ENCODE measurements around the gene DYNLL1. TPM values are rescaled to one million over a fixed set of nuclear protein-coding genes. Genes with fewer than 3 reads are reported as not detected.
A peak's percentile ranks its signal among the peaks of the same experiment; 100 is the strongest.

Gene DYNLL1
- total and polyA plus RNA-seq, 2 experiments from 2014 or later: 340 to 782 TPM

DNA sequence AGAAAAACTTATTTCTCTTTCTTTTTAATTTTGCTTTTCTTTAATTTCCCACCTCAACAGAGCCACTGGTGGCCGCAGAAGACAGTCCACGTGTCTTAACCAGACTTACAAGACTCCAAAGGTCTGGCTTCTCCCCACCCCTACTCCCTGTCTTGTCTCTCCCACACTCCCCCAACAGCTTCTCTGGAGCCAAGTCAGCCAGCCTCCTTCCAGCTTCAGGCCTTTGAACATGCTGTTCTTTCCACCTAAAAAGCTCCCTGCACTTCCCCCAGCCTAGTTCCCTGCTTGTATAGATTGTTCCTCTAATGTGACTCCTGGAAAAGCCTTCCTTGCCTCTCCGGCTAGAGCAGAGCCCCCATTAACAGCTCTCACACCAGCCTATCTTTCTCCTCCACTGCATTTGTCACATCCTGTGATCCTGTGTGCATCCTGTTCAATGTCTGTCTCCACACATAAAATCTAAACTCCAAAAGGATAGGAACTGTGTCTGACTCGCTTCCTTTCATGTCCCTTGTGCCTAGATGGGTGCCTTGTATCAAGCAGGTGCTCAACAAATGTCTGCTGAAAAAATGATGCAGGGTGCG, 7.8 kb upstream of the DYNLL1 start:
- in situ Hi-C loops (cut with MboI): no loop called here
- no peak for TF ChIP-seq EZH2phosphoT487 (IDR thresholded peaks at IDR 0.05; ENCODE audit: insufficient read depth, low read depth)
- TF ChIP-seq EZH2 (IDR thresholded peaks at IDR 0.05; ENCODE audit: insufficient read depth, poor library complexity, severe bottlenecking): no peak
- no peak overlapping the region for H3K4me3 ChIP-seq
- H3F3A ChIP-seq (ENCODE audit: insufficient read depth): no peaks in the 10 kb centered on the region
- WGBS, 2 experiments (ENCODE audit: low coverage in 1 of 2, low lambda C conversion rate in 2 of 2, missing lambda C conversion rate in 2 of 2): 74% methylated on average over 5 of the region's 5 CpGs
- H3K36me3 ChIP-seq (ENCODE audit: low read depth): no peaks in the 10 kb centered on the region
- no peak overlapping the region for H2AFZ ChIP-seq
- H3K27me3 ChIP-seq (replicated peaks; ENCODE audit: insufficient read depth): no peaks in the 10 kb centered on the region
- H3K27ac ChIP-seq: no peak overlapping the region
- no peaks in the 10 kb centered on the region for H4K20me1 ChIP-seq (ENCODE audit: insufficient read depth)
- no peak overlapping the region for H3K4me2 ChIP-seq (ENCODE audit: unreplicated experiment)
- DNase-seq: no peak
- H3K9me3 ChIP-seq (ENCODE audit: low read depth): no peaks in the 10 kb centered on the region
- H3K79me2 ChIP-seq (ENCODE audit: insufficient read depth): no peaks in the 10 kb centered on the region
- no peak overlapping the region for H3K9ac ChIP-seq
- no peaks in the 10 kb centered on the region for H3K4me1 ChIP-seq (ENCODE audit: insufficient read depth)
- H3K9me2 ChIP-seq (ENCODE audit: insufficient read depth): no peaks in the 10 kb centered on the region

DNA sequence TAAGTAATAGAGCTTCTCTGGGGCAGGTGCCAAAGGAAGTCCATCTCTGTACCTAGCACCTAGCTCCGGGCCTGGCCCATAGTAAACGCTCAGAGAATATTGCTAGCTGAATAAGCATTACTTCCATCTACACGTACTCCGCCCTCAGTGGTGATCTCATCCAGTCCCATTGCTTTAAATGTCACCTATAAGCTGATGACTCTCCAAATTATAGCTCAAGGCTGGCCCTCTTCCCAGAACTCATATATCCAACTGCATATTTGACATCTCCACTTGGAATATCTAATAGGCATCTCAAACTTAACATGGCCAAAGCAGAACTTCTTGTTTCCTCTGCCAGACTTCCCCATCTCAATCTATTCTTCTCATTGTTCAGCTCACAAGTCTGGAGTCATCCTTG, 6.9 kb upstream of the DYNLL1 start:
- 83 to 94% methylated on average over 4 of the region's 4 CpGs for WGBS, 2 experiments (ENCODE audit: low coverage in 1 of 2, low lambda C conversion rate in 2 of 2, missing lambda C conversion rate in 2 of 2)

DNA sequence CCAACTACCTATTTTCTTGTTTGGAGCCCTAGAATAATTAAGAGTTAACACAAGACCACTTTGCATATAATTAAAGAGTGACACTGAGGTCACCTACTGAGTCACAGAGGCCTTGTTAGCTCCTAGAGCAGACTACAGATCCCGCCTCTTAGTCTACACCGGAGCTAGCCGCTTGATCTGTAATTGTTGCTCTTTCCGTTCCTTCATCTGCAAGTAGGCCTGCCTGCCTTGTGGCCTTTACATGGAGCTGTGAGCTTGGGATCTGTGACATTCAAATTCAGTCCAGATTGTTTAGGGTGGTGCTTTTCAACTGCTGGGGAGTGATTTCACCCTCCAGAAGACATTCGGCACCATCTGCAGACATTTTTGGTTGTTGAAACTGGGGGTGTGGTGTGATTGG, 5.6 kb upstream of the DYNLL1 start:
- no peaks in the 10 kb centered on the region for H3F3A ChIP-seq (ENCODE audit: insufficient read depth)
- H2AFZ ChIP-seq: no peak overlapping the region
- no peak overlapping the region for H3K9ac ChIP-seq
- H3K4me3 ChIP-seq: no peak overlapping the region
- in situ Hi-C loops (cut with MboI): no loop called here
- H3K9me3 ChIP-seq (ENCODE audit: low read depth): no peaks in the 10 kb centered on the region
- no peaks in the 10 kb centered on the region for H3K36me3 ChIP-seq (ENCODE audit: low read depth)
- no peak for TF ChIP-seq EZH2phosphoT487 (IDR thresholded peaks at IDR 0.05; ENCODE audit: insufficient read depth, low read depth)
- TF ChIP-seq EZH2 (IDR thresholded peaks at IDR 0.05; ENCODE audit: insufficient read depth, poor library complexity, severe bottlenecking): no peak
- no peak for DNase-seq
- no peaks in the 10 kb centered on the region for H3K27me3 ChIP-seq (replicated peaks; ENCODE audit: insufficient read depth)
- no peaks in the 10 kb centered on the region for H4K20me1 ChIP-seq (ENCODE audit: insufficient read depth)
- no peaks in the 10 kb centered on the region for H3K9me2 ChIP-seq (ENCODE audit: insufficient read depth)
- H3K27ac ChIP-seq: no peak overlapping the region
- no peak overlapping the region for H3K4me2 ChIP-seq (ENCODE audit: unreplicated experiment)
- H3K79me2 ChIP-seq (ENCODE audit: insufficient read depth): peaks cover 13% of the 10 kb centered on the region
- peaks cover 7% of the 10 kb centered on the region; the same call in 1 of the 2 replicates for H3K4me1 ChIP-seq (ENCODE audit: insufficient read depth)
- 60 to 73% methylated on average over 5 of the region's 5 CpGs for WGBS, 2 experiments (ENCODE audit: low coverage in 1 of 2, low lambda C conversion rate in 2 of 2, missing lambda C conversion rate in 2 of 2)

More for the DNA sequence above, 6.9 kb upstream of the DYNLL1 start:
- no peaks in the 10 kb centered on the region for H3K4me1 ChIP-seq (ENCODE audit: insufficient read depth)
- no peaks in the 10 kb centered on the region for H3K9me3 ChIP-seq (ENCODE audit: low read depth)
- no peak overlapping the region for H3K4me3 ChIP-seq
- H3K27me3 ChIP-seq (replicated peaks; ENCODE audit: insufficient read depth): no peaks in the 10 kb centered on the region
- peak; percentile 27 for DNase-seq
- H3K36me3 ChIP-seq (ENCODE audit: low read depth): no peaks in the 10 kb centered on the region
- H2AFZ ChIP-seq: no peak overlapping the region
- H3F3A ChIP-seq (ENCODE audit: insufficient read depth): no peaks in the 10 kb centered on the region
- H4K20me1 ChIP-seq (ENCODE audit: insufficient read depth): no peaks in the 10 kb centered on the region
- no peaks in the 10 kb centered on the region for H3K9me2 ChIP-seq (ENCODE audit: insufficient read depth)
- H3K79me2 ChIP-seq (ENCODE audit: insufficient read depth): 0 out of 2 replicates have a peak, but pooled peaks cover under 1% of the 10 kb centered on the region
- no peak for TF ChIP-seq EZH2phosphoT487 (IDR thresholded peaks at IDR 0.05; ENCODE audit: insufficient read depth, low read depth)
- TF ChIP-seq EZH2 (IDR thresholded peaks at IDR 0.05; ENCODE audit: insufficient read depth, poor library complexity, severe bottlenecking): no peak
- H3K27ac ChIP-seq: no peak overlapping the region
- H3K4me2 ChIP-seq (ENCODE audit: unreplicated experiment): no peak overlapping the region
- no peak overlapping the region for H3K9ac ChIP-seq
- in situ Hi-C loops (cut with MboI): no loop called here

DNA sequence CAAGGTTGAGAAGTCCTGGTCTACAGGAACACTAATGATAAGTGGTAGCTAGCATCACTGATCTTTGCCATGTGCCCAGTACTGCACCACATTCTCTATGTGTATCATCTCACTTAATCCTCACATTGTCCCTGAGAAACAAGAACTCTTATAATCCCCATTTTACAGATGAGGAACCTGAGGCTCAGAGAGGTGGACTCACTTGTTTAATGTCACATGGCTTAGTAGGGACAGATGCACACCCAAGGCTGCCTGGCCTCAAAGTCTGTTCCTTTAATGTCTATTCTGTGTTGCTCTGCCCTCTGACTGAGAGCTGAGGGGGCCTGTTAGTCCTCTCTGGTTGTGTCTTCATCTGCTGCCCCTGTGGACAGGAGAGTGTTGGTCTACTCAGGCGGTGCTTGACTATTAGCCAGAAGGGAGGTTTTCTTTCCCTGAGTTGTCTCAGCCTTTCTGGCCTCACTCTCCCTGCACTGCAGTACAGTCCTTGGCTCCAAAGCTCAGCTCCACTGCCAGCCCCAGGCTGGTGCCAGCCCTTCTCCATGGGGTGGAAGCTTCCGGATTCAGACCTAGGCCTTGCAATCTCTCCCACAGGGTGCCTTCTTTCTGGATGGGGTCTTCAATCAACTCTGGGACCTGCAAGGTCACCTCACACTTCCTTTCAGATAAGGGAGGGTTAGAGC, 4.9 kb upstream of the DYNLL1 start:
- 53 to 62% methylated on average over 2 of the region's 2 CpGs for WGBS, 2 experiments (ENCODE audit: low coverage in 1 of 2, low lambda C conversion rate in 2 of 2, missing lambda C conversion rate in 2 of 2)
- H3K9ac ChIP-seq: no peak overlapping the region
- in situ Hi-C loops (cut with MboI): no loop called here
- H4K20me1 ChIP-seq (ENCODE audit: insufficient read depth): no peaks in the 10 kb centered on the region
- no peak for DNase-seq
- H3K79me2 ChIP-seq (ENCODE audit: insufficient read depth): peaks cover 15% of the 10 kb centered on the region
- TF ChIP-seq EZH2phosphoT487 (IDR thresholded peaks at IDR 0.05; ENCODE audit: insufficient read depth, low read depth): no peak
- no peak overlapping the region for H3K4me2 ChIP-seq (ENCODE audit: unreplicated experiment)
- H3K9me3 ChIP-seq (ENCODE audit: low read depth): no peaks in the 10 kb centered on the region
- no peaks in the 10 kb centered on the region for H3K9me2 ChIP-seq (ENCODE audit: insufficient read depth)
- no peak overlapping the region for H2AFZ ChIP-seq
- H3K4me1 ChIP-seq (ENCODE audit: insufficient read depth): peaks cover 7% of the 10 kb centered on the region; the same call in 1 of the 2 replicates
- no peaks in the 10 kb centered on the region for H3K27me3 ChIP-seq (replicated peaks; ENCODE audit: insufficient read depth)
- H3K27ac ChIP-seq: no peak overlapping the region
- no peak overlapping the region for H3K4me3 ChIP-seq
- H3F3A ChIP-seq (ENCODE audit: insufficient read depth): no peaks in the 10 kb centered on the region
- H3K36me3 ChIP-seq (ENCODE audit: low read depth): no peaks in the 10 kb centered on the region

Data from GM23248 (cell line).